ENCODE data around the gene CCDC141. TPM values are rescaled to one million over a fixed set of nuclear protein-coding genes. Genes with fewer than 3 reads are reported as not detected.

Gene CCDC141
- total and polyA plus RNA-seq, 2 of the 13 experiments (the other 11 are each of a cell fraction or from before 2014, with no cell fraction given): not detected

DNA sequence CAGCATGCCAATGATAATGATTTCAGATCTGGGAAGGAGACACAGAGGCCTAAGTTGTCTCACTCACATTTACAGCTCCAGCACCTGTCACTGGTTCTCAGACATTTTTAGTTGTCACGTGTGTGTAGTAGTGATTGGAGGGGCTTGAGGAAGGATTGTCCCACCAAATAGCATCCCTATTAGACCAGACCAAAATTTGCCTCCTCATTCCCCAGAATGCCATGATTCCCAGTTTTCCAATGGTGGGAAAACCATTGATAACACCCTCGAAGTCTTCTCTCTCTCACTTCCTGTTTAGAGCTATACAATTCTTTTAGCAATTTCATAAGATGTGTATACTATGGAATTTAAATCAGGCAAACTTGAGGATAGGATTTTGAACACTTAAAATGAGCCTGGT is 52.5 kb downstream of the CCDC141 start (continued):
- TF ChIP-seq ZNF557 (CRISPR knock-in tag; IDR thresholded peaks at IDR 0.05) (no peak), NONO (IDR thresholded peaks at IDR 0.05) (no peak), NONO (CRISPR knock-in tag; conservative IDR thresholded peaks at IDR 0.05) (no peak), ZNF609 (CRISPR knock-in tag; IDR thresholded peaks at IDR 0.05; ENCODE audit: borderline replicate concordance) (no peak), SRSF4 (IDR thresholded peaks at IDR 0.05; ENCODE audit: low read depth, low read length, poor library complexity, severe bottlenecking) (no peak), ZNF780A (CRISPR knock-in tag; IDR thresholded peaks at IDR 0.05) (no peak), ZNF570 (CRISPR knock-in tag; IDR thresholded peaks at IDR 0.05; ENCODE audit: borderline replicate concordance) (no peak), SMC3 (IDR thresholded peaks at IDR 0.05; ENCODE audit: low read length) (no peak), MYC (CRISPR knock-in tag; IDR thresholded peaks at IDR 0.05; ENCODE audit: borderline replicate concordance) (no peak), ZSCAN31 (CRISPR knock-in tag; IDR thresholded peaks at IDR 0.05; ENCODE audit: low read depth) (no peak), ATM (IDR thresholded peaks at IDR 0.05; ENCODE audit: borderline replicate concordance) (no peak), ZNF207 (IDR thresholded peaks at IDR 0.05; ENCODE audit: borderline replicate concordance) (no peak)
- TF ChIP-seq, protein P1, sequence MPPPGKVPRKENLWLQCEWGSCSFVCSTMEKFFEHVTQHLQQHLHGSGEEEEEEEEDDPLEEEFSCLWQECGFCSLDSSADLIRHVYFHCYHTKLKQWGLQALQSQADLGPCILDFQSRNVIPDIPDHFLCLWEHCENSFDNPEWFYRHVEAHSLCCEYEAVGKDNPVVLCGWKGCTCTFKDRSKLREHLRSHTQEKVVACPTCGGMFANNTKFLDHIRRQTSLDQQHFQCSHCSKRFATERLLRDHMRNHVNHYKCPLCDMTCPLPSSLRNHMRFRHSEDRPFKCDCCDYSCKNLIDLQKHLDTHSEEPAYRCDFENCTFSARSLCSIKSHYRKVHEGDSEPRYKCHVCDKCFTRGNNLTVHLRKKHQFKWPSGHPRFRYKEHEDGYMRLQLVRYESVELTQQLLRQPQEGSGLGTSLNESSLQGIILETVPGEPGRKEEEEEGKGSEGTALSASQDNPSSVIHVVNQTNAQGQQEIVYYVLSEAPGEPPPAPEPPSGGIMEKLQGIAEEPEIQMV (CRISPR knock-in tag; IDR thresholded peaks at IDR 0.05; ENCODE audit: low read depth): no peak
